Activated CD4-positive, alpha-beta T cell treated with anti-CD3 and anti-CD28 coated beads, Interleukin-10, Interleukin-2, amounts not matched to agents 100 ng/mL and 50 ng/mL, durations not matched to agents 16 hours and 8 hours (primary cell): Measurements from ENCODE around the gene CCNJ.
A peak's percentile ranks its signal among the peaks of the same experiment; 100 is the strongest.
"Not testable (repeated sequence)": the region's sequence is repeated elsewhere in the genome, so short reads cannot be mapped to it uniquely, and the experiment has no call there.

Source experiments
- DNase-seq: peaks from one replicate; pipeline ENCODE4 v3.0.0-alpha.2; 2020

The CCNJ gene, protein sequence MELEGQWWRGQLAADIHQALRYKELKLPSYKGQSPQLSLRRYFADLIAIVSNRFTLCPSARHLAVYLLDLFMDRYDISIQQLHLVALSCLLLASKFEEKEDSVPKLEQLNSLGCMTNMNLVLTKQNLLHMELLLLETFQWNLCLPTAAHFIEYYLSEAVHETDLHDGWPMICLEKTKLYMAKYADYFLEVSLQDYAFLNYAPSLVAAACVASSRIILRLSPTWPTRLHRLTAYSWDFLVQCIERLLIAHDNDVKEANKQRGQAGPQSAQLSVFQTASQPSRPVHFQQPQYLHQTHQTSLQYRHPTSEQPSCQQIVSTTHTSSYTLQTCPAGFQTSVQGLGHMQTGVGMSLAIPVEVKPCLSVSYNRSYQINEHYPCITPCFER

DNA sequence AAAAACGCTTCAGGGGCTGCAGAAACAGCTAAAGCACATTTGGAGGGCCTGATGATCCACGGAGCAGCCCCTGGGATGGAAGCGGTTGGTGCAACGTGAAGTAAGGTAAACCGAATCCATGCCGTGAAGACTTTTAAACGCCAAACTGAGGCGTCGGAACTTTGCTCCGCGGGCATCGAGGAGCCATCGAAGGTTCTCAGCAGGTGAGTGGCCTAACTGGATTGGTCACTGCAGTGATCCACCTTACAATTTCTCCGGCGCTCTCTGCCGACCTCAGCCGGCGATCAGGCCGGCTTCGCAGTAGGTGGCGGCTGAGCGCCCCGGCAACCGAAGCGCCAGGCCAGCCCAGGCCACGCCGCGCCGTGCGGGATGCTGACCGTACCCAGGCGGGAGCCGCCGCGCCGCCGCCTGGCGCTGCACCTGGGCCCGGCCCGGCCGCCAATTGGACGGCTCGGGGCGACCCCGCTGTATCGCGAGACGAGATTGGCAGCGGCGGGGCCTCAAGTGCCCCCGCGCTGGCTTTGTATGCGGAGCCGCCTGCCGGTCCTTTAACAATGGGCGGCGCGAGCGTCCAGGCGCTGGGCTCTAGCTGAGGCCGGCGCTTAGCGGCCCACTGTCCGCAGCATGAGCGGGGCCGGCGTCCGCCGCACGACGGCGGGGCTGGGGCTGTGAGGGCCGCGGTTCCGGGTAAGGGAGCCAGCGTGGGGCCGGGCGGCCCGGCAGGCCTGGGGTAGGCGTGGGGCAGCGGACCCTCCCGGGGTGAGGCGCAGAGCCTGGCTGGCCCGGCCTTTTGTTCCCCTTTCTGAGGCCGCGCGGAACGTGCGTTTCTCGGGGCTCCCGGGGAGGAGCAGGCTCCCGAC is at the start of gene CCNJ:
Gene CCNJ, plus strand, starts transcription at position 551 of the 860 bp plus-strand sequence. CDS start 811 bp downstream, outside the sequence.
- DNase-seq, result peak; percentile 89

DNA sequence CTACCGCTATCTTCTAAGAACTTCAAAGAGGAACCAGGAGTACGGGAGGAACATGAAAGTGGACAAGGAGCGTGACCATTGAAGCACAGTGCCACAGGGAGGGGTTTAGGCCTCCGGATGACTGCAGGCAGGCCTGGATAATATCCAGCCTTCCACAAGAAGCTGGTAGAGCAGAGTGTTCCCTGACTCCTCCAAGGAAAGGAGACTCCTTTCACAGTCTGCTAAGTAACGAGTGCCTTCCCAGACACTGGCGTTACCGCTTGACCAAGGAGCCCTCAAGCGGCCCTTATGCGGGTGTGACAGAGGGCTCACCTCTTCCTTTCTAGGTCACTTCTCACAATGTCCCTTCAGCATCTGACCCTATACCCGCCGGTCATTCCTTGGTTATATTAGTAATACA is 49.0 kb upstream of the CCNJ start:
- DNase-seq, result not testable (repeated sequence)

DNA sequence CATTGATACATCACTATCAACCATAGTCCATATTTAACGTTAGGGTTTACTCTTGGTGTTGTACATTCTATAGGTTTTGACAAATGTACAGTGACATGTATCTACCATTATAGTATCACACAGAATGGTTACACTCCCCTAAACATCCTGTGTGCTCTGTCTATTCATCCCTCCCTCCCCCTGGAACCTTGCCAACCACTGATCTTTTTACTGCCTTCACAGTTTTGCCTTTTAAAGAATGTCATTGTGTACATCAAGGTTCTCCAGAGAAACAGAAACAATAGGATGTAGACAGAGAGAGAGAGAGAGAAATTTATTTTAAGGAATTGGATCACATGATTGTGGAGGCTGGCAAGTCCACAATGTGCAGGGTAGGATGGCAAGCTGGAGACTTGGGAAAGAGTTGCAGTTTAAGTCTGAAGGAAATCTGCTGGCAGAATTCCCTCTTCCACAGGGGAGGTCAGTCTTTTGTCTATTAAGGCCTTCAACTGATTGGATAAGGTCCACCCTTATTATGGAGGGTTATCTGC is 45.1 kb upstream of the CCNJ start:
- DNase-seq, result no peak

DNA sequence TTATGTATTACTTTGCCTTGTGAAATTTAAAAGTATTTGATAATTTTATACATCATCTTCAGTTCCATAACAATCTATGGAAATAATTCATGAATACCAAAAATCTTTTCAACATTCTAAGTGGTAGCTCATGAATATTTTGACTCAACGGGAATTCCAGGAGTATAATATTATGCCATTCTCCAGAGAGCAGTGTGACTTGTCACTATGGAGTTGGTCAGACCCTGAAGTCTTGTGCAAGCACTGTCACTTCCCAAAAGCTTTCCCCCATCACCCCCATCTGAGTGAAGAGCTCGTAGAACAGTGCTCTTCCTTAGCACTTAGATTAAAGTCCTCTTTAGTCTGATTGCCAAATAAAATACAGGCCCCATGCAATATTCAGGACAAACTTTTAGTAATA is 29.4 kb upstream of the CCNJ start:
- DNase-seq, result no peak

DNA sequence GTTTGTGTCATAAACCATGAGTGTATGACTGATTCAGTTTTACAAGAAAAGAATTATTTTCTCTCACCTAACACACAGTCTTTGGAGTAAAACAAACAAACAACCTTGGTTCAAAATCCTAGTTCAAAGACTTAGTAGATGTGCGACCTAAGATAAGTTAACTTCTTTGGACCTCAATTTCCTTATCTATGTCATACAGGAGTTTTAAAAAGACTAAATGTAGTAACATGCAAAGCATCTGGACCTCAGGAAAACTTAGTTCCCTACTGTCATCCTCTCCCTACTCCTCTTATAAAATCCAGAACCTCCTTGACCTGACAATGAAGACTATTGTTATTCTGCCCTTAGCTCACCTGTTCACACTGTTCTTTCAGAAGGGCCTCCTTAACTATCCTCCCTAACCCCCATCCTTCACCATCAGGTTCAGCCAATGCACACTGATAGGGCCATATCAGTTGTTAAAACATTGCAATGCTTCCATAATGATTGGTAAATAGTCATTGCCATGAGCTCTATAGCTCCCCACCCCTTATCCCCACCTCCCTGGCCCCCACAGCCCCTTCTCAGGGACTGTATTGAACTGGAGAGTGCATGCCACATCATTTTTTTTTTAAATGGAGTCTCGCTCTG is 28.8 kb upstream of the CCNJ start:
- DNase-seq, result no peak

DNA sequence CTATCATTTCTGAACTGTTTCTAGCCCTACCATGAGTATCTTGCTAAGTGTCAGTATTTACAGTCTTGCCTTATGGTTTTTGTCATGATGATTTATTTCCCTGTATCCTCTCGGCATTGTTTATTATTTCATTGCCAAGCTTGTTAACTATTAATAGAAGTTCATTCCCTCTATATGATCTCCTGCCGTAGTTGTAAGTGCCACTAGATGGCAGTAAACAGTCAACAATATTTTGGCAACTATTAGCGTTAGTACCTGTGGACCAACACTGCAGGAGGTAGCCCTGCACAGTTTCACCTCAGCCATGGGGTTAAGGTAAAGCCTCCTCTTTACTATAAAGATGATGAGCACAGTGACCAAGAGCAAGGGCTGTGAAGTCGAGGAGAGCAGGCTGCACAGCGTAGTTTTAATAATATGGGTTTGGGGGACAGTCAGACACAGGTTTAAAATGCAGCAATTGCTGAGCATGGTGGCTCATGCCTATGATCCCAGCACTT is 26.1 kb upstream of the CCNJ start:
- peak; percentile 64 for DNase-seq

DNA sequence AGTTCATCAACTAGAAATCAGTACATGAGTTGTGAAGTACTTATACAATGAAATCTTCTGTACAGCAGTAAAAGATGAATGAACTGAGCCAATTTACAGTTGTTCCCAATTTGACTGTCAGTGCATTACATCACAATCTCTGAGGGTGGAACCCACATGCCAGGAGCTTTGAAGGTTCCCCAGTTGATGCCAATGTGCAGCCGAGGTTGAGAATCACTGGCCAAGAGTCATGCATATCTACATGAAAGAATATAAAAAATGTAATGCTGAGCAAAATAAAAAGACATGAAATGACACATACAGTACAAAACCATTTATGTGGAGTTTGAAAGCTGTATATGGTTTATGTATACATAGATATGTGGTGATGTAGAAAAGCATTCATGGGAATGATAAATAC is 22.1 kb upstream of the CCNJ start:
- DNase-seq, result peak; percentile 3

DNA sequence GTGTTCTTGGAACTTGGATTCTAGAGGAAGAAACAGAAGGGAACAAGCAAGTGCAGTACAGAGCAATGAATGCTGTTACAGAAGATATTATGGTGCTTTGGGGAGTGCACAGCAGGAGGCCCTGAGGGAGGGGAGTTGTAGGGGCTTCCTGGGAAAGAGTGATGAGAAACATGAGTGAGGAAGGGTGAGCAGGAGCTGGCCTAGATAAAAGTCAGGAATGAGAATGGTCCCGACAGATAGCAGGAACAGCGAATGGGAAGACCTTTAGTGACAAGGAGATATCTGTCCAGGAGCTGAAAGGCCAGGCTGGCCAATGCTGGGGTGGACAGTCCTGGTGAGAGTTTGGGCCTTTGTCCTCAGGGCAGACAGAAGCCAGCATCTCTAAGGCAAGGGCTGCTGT is 20.6 kb upstream of the CCNJ start:
- no peak for DNase-seq

DNA sequence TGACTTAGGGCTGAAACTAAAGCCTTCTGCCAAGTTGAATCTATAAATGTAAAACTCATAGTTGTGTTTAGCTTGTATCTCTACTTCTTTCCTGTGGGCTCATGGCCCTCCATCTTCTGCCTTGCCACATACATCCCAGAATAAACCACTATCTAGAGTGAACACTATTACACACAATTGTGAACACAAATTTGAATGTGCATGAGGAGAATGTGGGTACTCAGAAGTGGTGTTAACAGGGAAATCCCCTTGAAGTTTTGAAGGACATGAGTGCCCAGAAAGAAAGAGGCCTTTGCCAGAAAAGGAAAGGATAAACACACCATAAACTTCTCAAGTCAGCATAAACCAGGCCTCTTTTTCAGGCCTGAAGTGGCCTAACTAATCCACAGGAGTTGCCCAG is 20.2 kb upstream of the CCNJ start:
- no peak for DNase-seq

DNA sequence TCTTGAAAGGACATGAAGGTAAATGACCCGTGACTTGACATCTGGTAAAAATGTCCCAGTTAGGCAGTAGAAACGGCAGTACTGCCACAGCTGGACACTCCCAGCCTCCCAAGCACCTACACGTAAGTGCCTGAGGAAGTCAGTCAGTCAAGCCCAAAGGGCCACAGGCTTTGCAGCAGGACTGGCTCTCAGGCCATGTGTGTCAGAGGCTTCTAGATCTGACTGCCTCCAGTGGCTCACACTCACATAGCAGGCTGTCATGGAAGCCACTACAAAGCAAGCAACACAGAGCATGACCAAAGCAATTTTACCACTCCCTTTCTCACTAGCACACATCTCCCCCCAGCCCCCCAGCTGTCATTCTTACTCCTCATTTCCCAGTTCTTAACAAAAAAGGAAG is 17.8 kb upstream of the CCNJ start:
- DNase-seq, result peak; percentile 21

DNA sequence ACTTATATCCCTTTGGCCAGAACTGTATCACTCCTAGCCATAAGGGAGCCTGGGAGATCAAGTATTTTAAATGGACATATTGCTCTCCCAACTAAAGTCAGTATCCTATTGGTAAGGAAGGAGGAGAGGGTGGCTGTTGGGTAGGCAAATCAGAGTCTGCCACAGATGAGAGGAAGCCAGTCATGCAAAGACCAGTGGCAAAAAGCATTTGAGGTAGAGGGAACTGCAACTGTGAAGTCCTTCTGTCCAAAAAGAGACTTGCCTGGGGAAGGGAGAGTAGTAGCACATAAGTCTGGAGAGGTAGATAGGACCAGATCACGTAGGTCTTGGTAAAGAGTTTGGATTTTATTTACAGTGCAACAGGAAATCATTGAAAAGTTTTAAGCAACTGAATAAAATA is 8.8 kb upstream of the CCNJ start:
- DNase-seq, result no peak

DNA sequence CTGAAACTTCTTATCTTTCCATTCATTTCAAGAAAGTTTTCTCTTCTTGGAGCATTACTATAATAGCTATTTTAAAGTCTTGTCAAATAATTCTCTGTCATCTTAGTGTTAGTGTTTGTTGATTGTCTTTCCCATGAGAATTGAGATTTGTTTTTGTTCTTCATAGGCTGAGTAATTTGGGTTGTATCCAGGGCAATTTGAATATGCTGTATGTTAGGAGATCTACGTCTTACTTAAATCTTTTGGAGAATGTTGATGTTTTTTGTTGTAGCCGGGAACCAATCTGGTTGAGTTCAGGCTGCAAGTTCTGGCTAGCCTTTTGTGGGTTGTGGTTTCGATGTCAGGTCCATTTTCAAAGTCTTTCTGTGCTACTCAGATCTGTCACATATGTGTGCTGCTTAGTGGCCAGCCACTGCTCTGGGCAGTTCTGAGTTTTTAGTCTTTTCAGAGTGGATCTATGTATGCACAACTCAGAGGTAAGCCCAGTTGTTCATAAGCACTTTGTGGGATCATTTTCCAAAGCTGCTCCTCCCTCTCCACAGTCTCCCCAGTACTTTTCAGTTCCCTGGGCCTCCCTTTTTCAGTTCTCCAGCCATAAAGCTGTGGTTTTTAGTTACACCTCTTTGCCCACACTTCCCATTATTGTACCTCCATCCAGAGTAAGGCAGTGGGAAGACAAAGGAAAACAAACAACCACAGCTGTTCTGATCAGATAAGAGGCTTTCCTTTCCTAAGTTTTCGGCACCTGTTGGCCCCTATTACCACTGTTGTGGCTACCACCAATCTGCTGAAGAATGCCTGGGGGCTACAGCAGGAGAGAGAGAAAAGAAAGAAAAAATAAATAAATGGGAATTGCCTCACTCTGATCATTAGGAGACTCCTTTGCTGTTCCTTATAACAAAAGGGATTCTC is 4.7 kb upstream of the CCNJ start:
- no peak for DNase-seq

DNA sequence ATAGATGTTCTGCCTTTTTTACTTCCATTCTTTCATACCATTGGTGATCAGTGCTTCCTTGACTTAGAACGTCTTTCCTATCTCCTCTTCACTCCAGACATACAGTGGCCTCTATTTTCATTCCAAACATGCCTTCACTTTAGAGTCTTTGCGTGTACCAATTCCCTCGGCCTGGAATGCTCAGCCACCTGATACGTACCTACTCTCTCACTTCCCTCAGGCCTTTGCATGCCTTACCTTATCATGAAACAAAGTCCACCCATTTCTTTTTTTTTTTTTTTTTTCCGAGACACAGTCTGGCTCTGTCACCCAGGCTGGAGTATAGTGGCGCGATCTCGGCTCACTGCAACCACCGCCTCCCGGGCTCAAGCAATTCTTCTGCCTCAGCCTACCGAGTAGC is 2.2 kb upstream of the CCNJ start:
- no peak for DNase-seq

DNA sequence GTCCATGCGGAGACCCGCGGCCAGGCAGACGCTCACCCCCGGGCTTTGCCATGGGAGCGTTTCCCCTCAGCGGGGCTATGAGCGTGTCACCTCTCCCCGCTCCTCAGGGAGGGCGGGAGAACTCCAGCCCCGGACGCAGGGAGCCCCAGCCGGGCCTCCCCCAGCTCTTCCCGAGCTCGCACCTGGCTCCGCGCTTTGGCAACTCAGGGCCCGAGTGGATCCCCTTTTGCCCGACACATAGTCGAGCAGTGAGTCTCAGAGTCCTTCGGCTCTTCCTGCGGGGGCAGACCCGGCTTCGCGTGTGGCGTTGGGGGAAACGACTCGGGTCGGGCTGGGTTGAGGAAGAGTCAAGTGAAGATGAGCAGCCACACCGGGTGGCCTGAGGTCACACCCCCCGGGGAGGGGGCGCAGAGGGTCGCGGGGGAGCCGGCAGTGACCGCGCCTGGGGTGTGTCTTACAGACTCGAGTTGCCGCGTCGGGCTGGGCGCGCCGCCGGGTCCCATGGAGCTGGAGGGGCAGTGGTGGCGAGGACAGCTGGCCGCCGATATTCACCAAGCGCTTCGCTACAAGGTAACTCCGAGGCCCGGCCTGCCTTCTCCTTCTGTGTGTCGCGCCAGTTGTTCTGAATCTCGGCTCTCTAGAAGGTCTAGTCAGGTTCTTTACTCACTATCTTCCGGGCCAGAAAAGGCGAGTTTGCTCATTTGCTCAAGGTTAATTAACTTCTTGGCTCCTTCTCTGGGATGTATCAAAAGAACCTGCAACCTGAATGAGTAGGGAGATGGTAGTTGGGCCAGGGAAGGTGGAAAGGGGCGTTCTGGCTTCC is 721 bp downstream of the CCNJ start:
- peak; percentile 53 for DNase-seq

DNA sequence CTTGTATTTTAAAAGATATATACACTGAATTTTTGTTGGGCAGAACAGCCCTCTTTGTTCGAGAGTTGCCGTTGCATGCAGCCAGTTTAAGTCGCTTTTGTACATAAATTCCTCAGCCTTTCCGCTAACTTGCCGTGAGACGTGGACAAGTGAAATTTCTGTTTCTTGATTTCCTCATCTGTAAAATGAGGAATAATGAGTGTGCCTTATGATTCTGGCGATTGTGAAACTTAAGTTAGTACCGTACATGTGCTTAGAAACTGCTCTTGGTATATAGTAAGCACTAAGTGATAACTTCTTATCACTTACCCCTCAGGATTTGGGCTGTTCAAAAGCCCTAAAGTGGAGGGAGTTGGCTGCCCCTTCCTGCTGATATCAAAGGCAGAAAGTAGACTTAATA is 1.4 kb downstream of the CCNJ start:
- DNase-seq, result peak; percentile 2

DNA sequence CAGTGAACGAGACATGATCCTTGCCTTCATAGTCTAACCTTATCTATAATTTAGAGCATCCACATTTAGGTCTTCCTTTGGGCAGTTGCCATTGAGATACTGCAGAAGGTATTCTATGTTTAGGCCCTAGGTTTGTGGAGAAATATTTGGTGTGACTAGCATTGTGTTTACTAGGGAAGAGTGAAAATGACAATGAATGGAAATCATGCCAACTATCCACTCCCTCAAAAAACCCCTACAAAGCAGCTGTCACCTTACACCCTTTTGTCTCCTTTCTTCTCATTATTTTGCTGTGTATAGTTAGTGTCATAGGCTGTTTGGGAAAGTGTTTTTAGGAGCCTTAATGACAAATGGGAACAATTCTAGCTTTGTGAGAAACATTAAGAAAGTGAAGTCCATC is 3.2 kb downstream of the CCNJ start:
- DNase-seq, result no peak

DNA sequence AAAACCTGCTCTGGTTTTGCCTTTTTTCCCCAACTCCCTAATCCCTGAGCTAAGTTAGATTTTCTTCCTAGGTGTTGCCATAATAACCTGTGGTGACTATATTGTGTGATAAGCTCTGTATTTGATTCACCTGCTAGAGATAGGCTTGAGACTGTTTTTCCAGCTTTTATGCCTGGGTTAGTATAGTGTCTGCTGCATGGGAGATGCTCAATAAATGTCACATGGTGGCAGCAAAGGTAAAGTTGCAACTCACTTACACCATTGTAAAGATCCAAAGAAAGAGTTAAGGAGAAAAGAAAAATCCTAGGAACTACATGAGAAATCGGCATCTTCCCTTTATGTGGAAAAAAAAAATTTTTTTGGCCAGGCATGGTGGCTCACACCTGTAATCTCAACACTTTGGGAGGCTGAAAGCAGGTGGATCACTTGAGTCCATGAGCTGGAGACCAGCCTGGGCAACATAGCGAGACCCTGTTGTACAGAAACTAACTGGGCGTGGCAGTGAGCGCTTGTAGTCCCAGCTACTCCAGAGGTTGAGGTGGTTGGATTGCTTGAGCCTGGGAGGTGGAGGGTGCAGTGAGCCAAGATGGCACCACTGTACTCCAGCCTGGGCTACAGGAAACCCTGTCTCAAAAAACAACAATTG is 3.7 kb downstream of the CCNJ start:
- no peak for DNase-seq

DNA sequence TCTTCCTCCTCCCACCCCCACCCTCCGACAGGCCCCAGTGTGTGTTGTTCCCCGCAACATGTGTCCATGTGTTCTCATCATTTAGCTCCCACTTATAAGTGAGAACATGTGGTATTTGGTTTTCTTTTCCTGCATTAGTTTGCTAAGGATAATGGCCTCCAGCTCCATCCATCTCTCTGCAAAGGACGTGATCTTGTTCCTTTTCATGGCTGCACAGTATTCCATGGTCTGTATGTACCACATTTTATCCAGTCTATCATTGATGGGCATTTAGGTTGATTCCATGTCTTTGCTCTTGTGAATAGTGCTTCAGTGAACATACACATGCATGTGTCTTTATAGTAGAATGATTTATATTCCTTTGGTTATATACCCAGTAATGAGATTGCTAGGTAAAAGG is 4.5 kb downstream of the CCNJ start:
- DNase-seq, result not testable (repeated sequence)

DNA sequence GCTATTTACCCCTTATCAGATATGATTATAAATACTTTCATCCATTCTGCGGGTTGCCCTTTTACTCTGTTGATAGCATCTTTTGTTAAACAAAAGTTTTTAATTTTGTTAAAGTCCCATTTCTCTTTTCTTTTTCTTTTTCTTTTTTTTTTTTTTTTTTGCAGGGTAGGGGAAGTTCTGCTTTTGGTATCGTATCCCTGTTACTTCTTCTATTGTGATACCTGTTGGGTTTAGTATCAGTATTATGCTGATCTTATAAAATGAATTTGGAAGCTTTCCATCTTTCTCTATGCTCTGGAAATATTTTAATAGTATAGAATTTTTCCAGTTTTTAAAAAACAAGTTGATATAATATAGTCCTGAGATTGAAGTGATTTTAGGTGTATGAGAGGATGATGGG is 6.0 kb downstream of the CCNJ start:
- DNase-seq, result no peak

DNA sequence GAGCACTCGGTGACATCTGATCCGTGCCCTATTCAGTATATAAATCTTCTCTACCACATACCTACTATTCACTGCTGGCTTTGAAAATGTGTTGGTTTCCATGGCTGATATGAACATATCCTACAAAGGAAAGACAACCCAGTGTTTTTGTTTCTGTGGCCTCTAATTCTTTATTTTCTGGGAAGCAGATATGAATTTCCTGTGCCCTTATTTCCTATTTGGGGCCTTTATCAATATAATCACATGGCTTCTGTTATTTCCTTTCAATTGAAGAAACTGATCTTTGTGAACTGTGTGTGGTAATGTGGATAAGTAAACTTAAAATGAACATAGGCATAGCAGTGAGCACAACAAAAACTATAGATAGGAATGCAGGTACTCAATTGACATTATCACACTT is 10.6 kb downstream of the CCNJ start:
- no peak for DNase-seq

DNA sequence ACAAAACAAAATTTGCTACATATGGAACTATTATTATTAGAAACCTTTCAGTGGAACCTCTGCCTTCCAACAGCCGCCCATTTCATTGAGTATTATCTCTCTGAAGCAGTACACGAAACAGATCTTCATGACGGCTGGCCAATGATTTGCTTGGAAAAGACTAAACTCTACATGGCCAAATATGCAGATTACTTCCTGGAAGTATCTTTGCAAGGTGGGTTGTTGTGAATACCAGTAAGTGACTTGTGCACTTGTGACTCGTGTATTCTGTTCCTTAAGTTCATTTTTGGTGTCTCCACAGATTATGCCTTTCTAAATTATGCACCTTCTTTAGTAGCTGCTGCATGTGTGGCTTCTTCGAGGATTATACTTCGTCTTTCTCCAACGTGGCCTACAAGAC is 13.4 kb downstream of the CCNJ start:
- DNase-seq, result no peak
